ENCODE measurements around the gene NAV1.
A peak's percentile ranks its signal among the peaks of the same experiment; 100 is the strongest.
"Not testable (repeated sequence)": the region's sequence is repeated elsewhere in the genome, so short reads cannot be mapped to it uniquely, and the experiment has no call there.

The NAV1 gene

GRCh38 chr1:201503397-201504176 is 35.3 kb upstream of the NAV1 start:
- DNase-seq: no peak

- no peak for DNase-seq
Measured at GRCh38 chr1:201504179-201504631, 34.7 kb upstream of the NAV1 start.

GRCh38 chr1:201504799-201505502 is 34.0 kb upstream of the NAV1 start:
- no peak for DNase-seq

- no peak for DNase-seq
Measured at GRCh38 chr1:201505503-201505890, 33.4 kb upstream of the NAV1 start.

- no peak for DNase-seq
Measured at GRCh38 chr1:201506092-201506491, 32.8 kb upstream of the NAV1 start.

- DNase-seq: peak; percentile 54 to 85 (median 70)
Measured at GRCh38 chr1:201506557-201507359, 32.2 kb upstream of the NAV1 start, which contains the start of gene CSRP1. CSRP1 (minus strand) TSS chr1:201507123; CDS start chr1:201496303, 10,820 bp downstream.

- DNase-seq: no peak
Measured at GRCh38 chr1:201507360-201507675, 31.6 kb upstream of the NAV1 start.

- DNase-seq: no peak
Measured at GRCh38 chr1:201508809-201509208, 30.1 kb upstream of the NAV1 start.

- DNase-seq: no peak
Measured at GRCh38 chr1:201509601-201510374, 29.1 kb upstream of the NAV1 start.

- DNase-seq: no peak
Measured at GRCh38 chr1:201510734-201511133, 28.2 kb upstream of the NAV1 start.

GRCh38 chr1:201511396-201511940 is 27.5 kb upstream of the NAV1 start:
- no peak for DNase-seq

GRCh38 chr1:201511941-201512539 is 26.9 kb upstream of the NAV1 start:
- DNase-seq: no peak

GRCh38 chr1:201513498-201514243 is 25.3 kb upstream of the NAV1 start:
- DNase-seq: no peak

- no peak for DNase-seq
Measured at GRCh38 chr1:201514466-201514865, 24.5 kb upstream of the NAV1 start.

GRCh38 chr1:201515062-201515750 is 23.7 kb upstream of the NAV1 start:
- DNase-seq: no peak

- DNase-seq: no peak
Measured at GRCh38 chr1:201515895-201516294, 23.0 kb upstream of the NAV1 start.

- DNase-seq: no peak
Measured at GRCh38 chr1:201516511-201517127, 22.3 kb upstream of the NAV1 start.

- no peak for DNase-seq
Measured at GRCh38 chr1:201517631-201518030, 21.3 kb upstream of the NAV1 start.

GRCh38 chr1:201518071-201518470 is 20.9 kb upstream of the NAV1 start:
- DNase-seq: no peak

GRCh38 chr1:201520046-201520575 is 18.8 kb upstream of the NAV1 start:
- not testable (repeated sequence) for DNase-seq
